HG03558 (cell line): ENCODE data around the gene SYT11.

ENCODE experiments used
- ATAC-seq: cut with Tn5 transposase; IDR thresholded peaks from one replicate; pipeline ENCODE4 v1.9.1; 2021; ENCODE audit warnings: moderate number of reproducible peaks; ENCODE audit not compliant: unreplicated experiment; ENCODE audit errors: extremely low read depth

The SYT11 gene

DNA sequence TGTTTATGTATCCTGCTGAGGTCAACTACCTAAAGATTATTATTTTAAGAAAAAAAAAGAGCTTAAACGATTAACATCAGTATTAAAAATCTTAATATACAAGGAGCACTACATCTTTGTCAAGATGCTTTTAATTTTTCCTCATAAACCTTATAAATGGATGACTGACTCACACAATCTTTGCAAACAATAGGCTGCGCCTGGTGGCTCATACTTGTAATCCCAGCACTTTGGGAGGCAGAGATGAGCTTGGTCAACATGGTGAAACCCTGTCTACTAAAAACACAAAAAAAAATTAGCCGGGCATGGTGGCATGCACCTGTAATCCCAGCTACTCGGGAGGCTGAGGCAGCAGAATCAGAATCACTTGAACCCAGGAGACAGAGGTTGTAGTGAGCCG lies 73.1 kb downstream of the SYT11 start:
- no peak for ATAC-seq

DNA sequence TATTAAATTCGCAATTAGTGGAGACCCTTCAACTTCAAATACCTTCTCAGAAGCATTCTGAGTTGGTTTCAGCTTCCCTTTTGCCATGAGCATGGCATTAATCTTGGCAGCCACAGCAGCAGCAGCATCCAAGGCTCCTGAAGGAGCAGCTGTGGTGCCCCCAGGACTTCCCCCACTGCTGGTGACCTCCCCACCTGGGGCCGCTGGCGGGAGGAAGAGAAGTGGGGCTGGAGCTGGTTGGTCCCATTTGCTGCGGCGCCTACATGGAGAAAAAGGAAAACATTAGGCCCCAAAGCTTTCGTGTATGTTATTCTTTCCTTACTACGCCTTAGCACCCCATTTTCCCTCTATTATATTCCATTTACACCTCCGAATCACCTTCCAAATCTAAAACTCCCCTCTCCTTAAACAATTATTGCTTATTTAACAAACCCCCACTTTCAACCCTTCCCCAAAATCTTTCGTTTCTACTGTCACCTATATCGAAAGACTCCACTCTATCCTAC lies 74.3 kb downstream of the SYT11 start:
- no peak for ATAC-seq

DNA sequence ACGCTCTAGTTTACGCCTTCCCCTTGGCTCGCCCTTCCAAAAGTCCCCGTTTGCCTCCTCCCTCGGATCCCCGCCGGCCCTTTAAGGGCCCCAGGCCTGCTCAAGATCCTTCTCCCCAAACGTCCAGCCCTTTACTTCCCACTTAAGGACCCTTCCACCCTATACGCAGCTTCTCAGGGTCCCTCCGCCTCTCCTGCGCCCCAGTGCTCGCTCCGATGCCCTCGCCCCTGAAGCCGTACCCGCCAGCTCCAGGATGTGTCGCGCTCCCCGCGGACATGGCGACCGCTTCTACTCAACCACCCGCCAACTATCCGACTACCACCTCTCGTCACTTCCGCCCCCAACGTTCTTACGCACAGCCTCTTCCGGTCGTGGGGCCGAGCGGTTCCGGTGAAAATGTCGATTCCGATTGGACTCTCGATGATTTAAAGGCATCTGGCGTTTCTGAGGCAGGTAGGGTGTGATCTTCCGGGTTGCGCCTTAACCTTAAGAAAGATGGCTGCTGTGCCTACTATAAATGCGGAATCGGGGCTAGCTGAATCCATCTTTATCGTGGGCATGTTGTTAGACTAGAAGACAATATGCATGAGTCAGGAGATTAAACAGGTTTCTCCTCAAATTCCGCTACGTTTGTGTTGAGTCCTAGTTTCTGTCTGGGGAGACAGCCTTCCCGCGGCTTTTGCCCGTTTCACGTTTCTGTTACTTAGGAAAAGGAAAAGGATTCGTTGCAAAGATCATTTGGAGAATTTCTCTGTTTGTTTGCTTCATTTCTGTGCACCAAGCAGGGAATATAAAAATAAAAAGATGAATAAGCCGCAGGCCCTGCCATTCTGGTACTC lies 74.9 kb downstream of the SYT11 start, which contains the start of gene KHDC4:
TSS of gene KHDC4 (minus strand) at position 317 of the 839 bp plus-strand sequence. CDS start at position 277, 40 bp downstream.
- peak; percentile 53 for ATAC-seq
